GM19328 (cell line): ENCODE data around the gene SPRR2D.
"Not testable (repeated sequence)": the region's sequence is repeated elsewhere in the genome, so short reads cannot be mapped to it uniquely, and the experiment has no call there.

Experiments used
- ATAC-seq: cut with Tn5 transposase; IDR thresholded peaks from one replicate; pipeline ENCODE4 v1.9.1; 2021; ENCODE audit warnings: mild to moderate bottlenecking, moderate library complexity; ENCODE audit not compliant: unreplicated experiment

Gene SPRR2D

GRCh38 chr1:153021829-153022228 lies 19.1 kb downstream of the SPRR2D start:
- not testable (repeated sequence) for ATAC-seq

GRCh38 chr1:153011235-153011758 lies 29.6 kb downstream of the SPRR2D start:
- not testable (repeated sequence) for ATAC-seq

GRCh38 chr1:153001382-153001781 lies 39.5 kb downstream of the SPRR2D start, which contains the start of gene SPRR3:
Gene SPRR3, plus strand, starts transcription at chr1:153001749. Its CDS starts 1,272 bp downstream, at chr1:153003021.
- no peak for ATAC-seq

DNA sequence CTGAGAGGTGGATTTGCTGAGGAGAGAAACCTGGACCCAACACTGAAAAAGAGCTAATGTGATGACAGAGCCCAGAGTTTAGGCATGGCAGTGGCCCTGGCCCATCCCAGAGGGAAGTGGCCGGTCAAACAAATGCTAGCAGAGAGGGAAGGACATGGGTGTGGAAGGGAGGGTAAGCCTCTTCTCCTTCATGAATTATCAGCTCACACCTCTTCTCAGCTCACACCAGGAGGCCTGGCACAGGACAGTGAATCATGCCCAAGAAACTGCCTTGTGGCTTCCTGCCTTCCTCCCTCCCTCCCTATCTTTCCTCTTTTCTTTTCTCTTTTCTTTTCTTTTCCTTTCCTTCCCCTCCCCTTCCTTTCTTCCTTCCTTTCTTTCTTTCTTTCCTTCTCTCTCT lies 40.6 kb downstream of the SPRR2D start:
- no peak for ATAC-seq

GRCh38 chr1:152999818-153000217 lies 41.1 kb downstream of the SPRR2D start:
- no peak for ATAC-seq

DNA sequence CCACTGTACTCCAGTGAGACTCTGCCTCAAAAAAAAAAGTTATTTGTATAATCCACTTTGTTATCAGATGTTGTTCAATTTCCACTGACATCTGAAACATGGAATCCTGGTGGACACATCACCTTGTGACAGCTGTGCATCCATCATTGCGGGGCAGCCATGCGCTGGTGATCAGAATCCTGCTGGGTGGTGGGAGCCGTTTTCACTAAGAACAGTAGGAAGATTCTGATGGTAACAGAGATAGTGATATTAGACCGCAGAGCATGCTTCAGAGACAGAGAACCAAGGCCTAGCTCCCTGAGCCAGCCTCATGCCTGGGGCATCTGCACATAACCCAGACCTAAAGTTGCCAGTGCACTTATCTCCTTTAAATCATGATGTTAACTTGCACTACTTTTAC lies 42.4 kb downstream of the SPRR2D start:
- ATAC-seq = no peak

- ATAC-seq = no peak
Measured at GRCh38 chr1:152997901-152998300, 43.0 kb downstream of the SPRR2D start.

DNA sequence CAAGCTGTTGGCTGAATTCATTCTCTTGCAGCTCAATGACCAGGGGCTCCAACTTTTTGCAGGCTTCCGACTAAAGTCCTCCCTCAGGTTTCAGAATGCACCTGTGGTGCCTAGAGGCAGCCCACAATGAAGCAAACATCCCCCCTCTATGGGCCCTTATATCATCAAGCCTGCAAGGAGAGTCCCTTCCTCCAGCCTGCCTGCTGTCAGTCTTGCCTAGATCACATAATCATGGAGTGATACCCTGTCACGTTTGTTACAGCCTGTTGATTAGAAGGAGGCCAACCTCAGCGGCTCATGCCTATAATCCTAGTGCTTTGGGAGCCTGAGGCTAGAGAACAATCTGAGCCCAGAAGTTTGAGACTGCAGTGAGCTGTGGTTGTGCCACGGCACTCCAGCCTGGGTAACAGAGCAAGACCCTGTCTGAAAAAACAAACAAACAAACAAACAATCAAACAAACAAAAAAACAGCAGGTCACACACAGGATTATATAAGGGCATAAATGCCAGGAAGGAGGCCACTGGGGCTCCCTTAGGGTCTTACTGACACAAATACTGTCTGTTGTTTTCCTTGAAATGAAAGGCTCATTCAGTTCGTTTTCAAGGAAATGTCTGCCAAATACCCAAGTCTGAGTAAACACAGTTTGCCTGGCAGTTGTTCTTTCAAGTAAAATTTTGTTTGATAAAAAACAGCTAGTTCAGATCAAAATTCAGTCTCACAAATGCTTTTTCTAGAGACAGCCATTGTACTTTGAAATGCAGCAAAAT lies 44.1 kb downstream of the SPRR2D start:
- no peak for ATAC-seq

DNA sequence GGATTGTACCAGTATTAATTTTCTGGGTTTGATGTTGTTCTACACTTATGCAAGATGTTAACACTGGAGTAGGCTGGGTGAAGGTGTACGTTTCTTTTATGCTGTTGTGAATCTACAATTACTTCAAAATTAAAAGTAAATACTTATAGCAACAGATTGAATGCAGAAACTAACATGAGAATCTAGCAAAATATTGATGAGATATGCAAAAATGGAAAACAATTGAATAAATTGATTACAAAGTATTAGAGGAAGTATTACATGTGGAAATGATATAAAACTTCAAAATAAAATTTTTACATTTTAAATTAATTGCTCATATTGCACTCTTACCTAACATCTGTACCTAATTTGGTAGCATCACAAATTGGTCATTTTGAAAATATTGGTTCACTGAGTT lies 45.1 kb downstream of the SPRR2D start:
- no peak for ATAC-seq

DNA sequence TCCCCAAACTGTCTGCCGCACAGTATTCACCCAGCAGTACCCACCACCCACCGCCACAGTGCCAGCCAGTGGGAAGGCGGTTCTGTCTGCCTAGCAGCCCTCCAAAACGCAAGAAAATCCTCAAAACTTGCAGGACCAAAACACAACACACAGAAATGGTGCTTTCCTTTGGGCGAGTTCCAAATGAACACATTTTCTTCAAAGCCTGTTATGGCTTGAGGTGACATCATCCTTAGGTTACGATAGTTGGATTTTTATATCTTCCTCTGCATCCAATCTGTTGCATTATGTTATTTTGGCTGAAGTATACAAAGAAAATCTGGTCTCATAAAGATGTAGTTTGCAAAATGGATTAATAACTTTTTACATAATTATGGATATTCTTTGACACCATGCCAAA lies 47.7 kb downstream of the SPRR2D start:
- ATAC-seq = no peak
